ENCODE measurements around the gene SPATA2L. TPM values are rescaled to one million over a fixed set of nuclear protein-coding genes. Genes with fewer than 3 reads are reported as not detected.

The SPATA2L gene
- total RNA-seq, 4 donors from 2014 or later, result 6.1 to 26.1 (median 8.9) TPM

- peaks cover 7 to 22% (median 8%) of the 10 kb centered on the region in 3 donors for H3K4me1 ChIP-seq
- no peak for DNase-seq
- no peak overlapping the region for H3K4me3 ChIP-seq
- peaks cover 17 to 53% (median 31%) of the 10 kb centered on the region in 3 donors for H3K36me3 ChIP-seq
- TF ChIP-seq CTCF (IDR thresholded peaks at IDR 0.05), result no peak
- no peak for TF ChIP-seq POLR2A (IDR thresholded peaks at IDR 0.05)
- H3K27me3 ChIP-seq, result no peaks in the 10 kb centered on the region
- intact Hi-C loops (cut with DNase I), result no loop called here
- 89 to 92% methylated on average over 11 to 13 of the region's 13 CpGs for WGBS, 2 donors
- no peak overlapping the region for H3K27ac ChIP-seq
- no peaks in the 10 kb centered on the region for H3K9me3 ChIP-seq
Measured at GRCh38 chr16:89689142-89689541, 12.4 kb downstream of the SPATA2L start.

GRCh38 chr16:89688395-89688794, 13.1 kb downstream of the SPATA2L start:
- Histone ChIP-seq H3K27ac (no peak overlapping the region), H3K4me3 (no peak overlapping the region), H3K36me3 (peaks cover 10 to 46% (median 25%) of the 10 kb centered on the region in 3 donors), H3K27me3 (no peaks in the 10 kb centered on the region), H3K9me3 (no peaks in the 10 kb centered on the region), H3K4me1 (peaks cover 7 to 22% (median 8%) of the 10 kb centered on the region in 3 donors)
- no peak for DNase-seq
- no peak for TF ChIP-seq CTCF (IDR thresholded peaks at IDR 0.05)
- no peak for TF ChIP-seq POLR2A (IDR thresholded peaks at IDR 0.05)
- intact Hi-C loops (cut with DNase I), result no loop called here
- WGBS, 2 donors, result 93 to 100% methylated on average over 3 to 4 of the region's 5 CpGs

GRCh38 chr16:89687092-89687940, 14.2 kb downstream of the SPATA2L start:
- Histone ChIP-seq H3K27me3 (no peaks in the 10 kb centered on the region), H3K9me3 (no peaks in the 10 kb centered on the region), H3K27ac (peak overlapping the region; percentile 82 to 94 (median 90)), H3K36me3 (peaks cover 10 to 35% (median 19%) of the 10 kb centered on the region in 3 donors), H3K4me1 (peaks cover 7 to 22% (median 8%) of the 10 kb centered on the region in 3 donors), H3K4me3 (peak overlapping the region; percentile 75 to 89 (median 82))
- no peak for DNase-seq
- TF ChIP-seq CTCF (IDR thresholded peaks at IDR 0.05) (no peak), POLR2A (IDR thresholded peaks at IDR 0.05) (no peak)
- 15 to 25% methylated on average over 14 to 27 of the region's 42 CpGs for WGBS, 2 donors
- intact Hi-C loops (cut with DNase I), result no loop called here

GRCh38 chr16:89686520-89687091, 14.9 kb downstream of the SPATA2L start, which contains the start of gene CDK10:
TSS of gene CDK10 (plus strand) at chr16:89686689. CDS start at chr16:89686711, 22 bp downstream.
- TF ChIP-seq CTCF (IDR thresholded peaks at IDR 0.05) (no peak), POLR2A (IDR thresholded peaks at IDR 0.05) (peak in 3 of 4 donors; percentile 32 to 79 (median 59))
- no peaks in the 10 kb centered on the region for H3K27me3 ChIP-seq
- 0% methylated on average over 5 of the region's 67 CpGs; no CpG with 5 or more reads in 1 of the 2 donors for WGBS, 2 donors
- no peaks in the 10 kb centered on the region for H3K9me3 ChIP-seq
- peak within 1 kb of the TSS; percentile 75 to 89 (median 82) for H3K4me3 ChIP-seq
- DNase-seq, result no peak
- intact Hi-C loops (cut with DNase I), result no loop called here
- peaks cover 7 to 22% (median 8%) of the 10 kb centered on the region in 3 donors for H3K4me1 ChIP-seq
- peak within 1 kb of the TSS; percentile 82 to 94 (median 90) for H3K27ac ChIP-seq
- H3K36me3 ChIP-seq, result peaks cover 10 to 28% (median 13%) of the 10 kb centered on the region in 3 donors

- Histone ChIP-seq H3K4me3 (peak overlapping the region in 2 of 4 donors; percentile 75 to 84), H3K27me3 (no peaks in the 10 kb centered on the region), H3K27ac (no peak overlapping the region), H3K36me3 (peaks cover 8 to 21% (median 10%) of the 10 kb centered on the region in 3 donors), H3K4me1 (peaks cover 7 to 22% (median 8%) of the 10 kb centered on the region in 3 donors), H3K9me3 (no peaks in the 10 kb centered on the region)
- no peak for DNase-seq
- 100% methylated on average over 1 of the region's 1 CpG; no CpG with 5 or more reads in 1 of the 2 donors for WGBS, 2 donors
- intact Hi-C loops (cut with DNase I), result no loop called here
- TF ChIP-seq POLR2A (IDR thresholded peaks at IDR 0.05) (no peak), CTCF (IDR thresholded peaks at IDR 0.05) (no peak)
Measured at GRCh38 chr16:89685916-89686315, 15.6 kb downstream of the SPATA2L start.

Measured in esophagus squamous epithelium (tissue), 5 donors.